Prostate gland (tissue), 2 donors: ENCODE results near the gene STK10. TPM values are rescaled to one million over a fixed set of nuclear protein-coding genes. Genes with fewer than 3 reads are reported as not detected.

ENCODE experiments used
- DNase-seq: peaks from one replicate; pipeline ENCODE4 v3.0.0-alpha.2; 2019; ENCODE audit warnings: low spot score
- H3K27ac ChIP-seq, 2 donors: fragments of 200-600 bp; sonication (generic); 2 replicates each; pipeline ENCODE4 v1.5.1; 2017 to 2019
- H3K27me3 ChIP-seq: fragments of 200-600 bp; sonication (generic); replicated peaks from 2 replicates; pipeline ENCODE4 v1.5.1; 2019; ENCODE audit not compliant: insufficient read depth
- H3K36me3 ChIP-seq, 2 donors: fragments of 200-600 bp; sonication (generic); 1 replicate in 1 of 2; 2 replicates in 1 of 2; pipeline versions ENCODE4 v1.5.1 to v1.8.1; 2017 to 2019
- H3K4me1 ChIP-seq: fragments of 200-600 bp; sonication (generic); replicated peaks from 2 replicates; pipeline ENCODE4 v1.5.1; 2019
- H3K4me3 ChIP-seq, 2 donors: fragments of 200-600 bp; sonication (generic); 2 replicates each; pipeline ENCODE4 v1.5.1; 2017 to 2019
- H3K9me3 ChIP-seq: fragments of 200-600 bp; sonication (generic); 2 replicates; pipeline ENCODE4 v1.5.1; 2017
- CTCF ChIP-seq, 4 experiments: fragments of 200-600 bp in 2 of 4; fragments of 450-650 bp in 2 of 4; sonication (generic) in 2 of 4; IDR thresholded peaks; 1 replicate in 3 of 4; 2 replicates in 1 of 4; pipeline ENCODE4 v1.5.1; 2016 to 2019; ENCODE audit warnings: antibody characterized with exemption in 4 of 4, mild to moderate bottlenecking in 2 of 4, moderate library complexity in 2 of 4
- POLR2A ChIP-seq: fragments of 450-650 bp; IDR thresholded peaks from one replicate; pipeline ENCODE4 v1.6.1; 2016; ENCODE audit warnings: antibody characterized with exemption, mild to moderate bottlenecking
- POLR2AphosphoS5 ChIP-seq: sonication (generic); formaldehyde crosslinking; IDR thresholded peaks from one replicate; pipeline ENCODE4 v1.6.1; 2017; ENCODE audit warnings: antibody characterized with exemption
- WGBS: methylation state at CpG from one replicate; pipeline ENCODE4 v1.1.5; 2018; 5-methylcytosine and 5-hydroxymethylcytosine counted together
- intact Hi-C: fragments of 100-400 bp; cut with DNase I; formaldehyde crosslinking; loops from one replicate; pipeline ENCODE4 v1.14.2; 2022
- total RNA-seq, 2 donors: library from RNA; depleted of rRNA; stranded (reverse); fragments of >200 nt; gene quantifications; one replicate each; pipeline ENCODE4 v1.1.0, GENCODE V29; 2016

The STK10 gene
- total RNA-seq, 2 donors from 2014 or later = 4.6 to 73.3 TPM

- Histone ChIP-seq H3K4me1 (no peaks in the 10 kb centered on the region), H3K4me3 (no peak overlapping the region), H3K27me3 (no peaks in the 10 kb centered on the region), H3K36me3 (no peaks in the 10 kb centered on the region), H3K9me3 (no peaks in the 10 kb centered on the region), H3K27ac (no peak overlapping the region)
- 94% methylated on average over 6 of the region's 6 CpGs for WGBS
- intact Hi-C loops = no loop called here
- no peak for TF ChIP-seq POLR2A
- TF ChIP-seq CTCF (IDR thresholded peaks at IDR 0.05) = no peak
- TF ChIP-seq POLR2AphosphoS5 = no peak
- no peak for DNase-seq
Observed at GRCh38 chr5:172058088-172058487, 129.9 kb downstream of the STK10 start.

GRCh38 chr5:172055996-172056395 lies 132.0 kb downstream of the STK10 start:
- intact Hi-C loops = no loop called here
- TF ChIP-seq POLR2AphosphoS5 (no peak), POLR2A (no peak), CTCF (IDR thresholded peaks at IDR 0.05) (no peak)
- Histone ChIP-seq H3K4me3 (no peak overlapping the region), H3K36me3 (no peaks in the 10 kb centered on the region), H3K27me3 (no peaks in the 10 kb centered on the region), H3K9me3 (no peaks in the 10 kb centered on the region), H3K27ac (no peak overlapping the region), H3K4me1 (no peaks in the 10 kb centered on the region)
- 97% methylated on average over 3 of the region's 3 CpGs for WGBS
- DNase-seq = no peak

GRCh38 chr5:172055421-172055820 lies 132.6 kb downstream of the STK10 start:
- intact Hi-C loops = no loop called here
- no peaks in the 10 kb centered on the region for H3K27me3 ChIP-seq
- H3K27ac ChIP-seq = no peak overlapping the region
- no peak for DNase-seq
- 92% methylated on average over 19 of the region's 19 CpGs for WGBS
- TF ChIP-seq POLR2AphosphoS5 = no peak
- TF ChIP-seq POLR2A = no peak
- no peak for TF ChIP-seq CTCF (IDR thresholded peaks at IDR 0.05)
- H3K4me3 ChIP-seq = no peak overlapping the region
- no peaks in the 10 kb centered on the region for H3K36me3 ChIP-seq
- H3K4me1 ChIP-seq = no peaks in the 10 kb centered on the region
- no peaks in the 10 kb centered on the region for H3K9me3 ChIP-seq

- Histone ChIP-seq H3K36me3 (no peaks in the 10 kb centered on the region), H3K27me3 (no peaks in the 10 kb centered on the region), H3K4me3 (no peak overlapping the region), H3K9me3 (no peaks in the 10 kb centered on the region), H3K4me1 (no peaks in the 10 kb centered on the region), H3K27ac (no peak overlapping the region)
- TF ChIP-seq POLR2AphosphoS5 (no peak), POLR2A (no peak), CTCF (IDR thresholded peaks at IDR 0.05) (no peak)
- intact Hi-C loops = no loop called here
- 84% methylated on average over 11 of the region's 11 CpGs for WGBS
- DNase-seq = no peak
Observed at GRCh38 chr5:172054611-172055153, 133.3 kb downstream of the STK10 start.

GRCh38 chr5:172052450-172053236 lies 135.4 kb downstream of the STK10 start:
- no peaks in the 10 kb centered on the region for H3K9me3 ChIP-seq
- H3K4me3 ChIP-seq = no peak overlapping the region
- WGBS = 87% methylated on average over 19 of the region's 19 CpGs
- no peaks in the 10 kb centered on the region for H3K4me1 ChIP-seq
- DNase-seq = no peak
- intact Hi-C loops = no loop called here
- H3K36me3 ChIP-seq = no peaks in the 10 kb centered on the region
- H3K27me3 ChIP-seq = no peaks in the 10 kb centered on the region
- TF ChIP-seq POLR2A = no peak
- no peak for TF ChIP-seq CTCF (IDR thresholded peaks at IDR 0.05)
- no peak for TF ChIP-seq POLR2AphosphoS5
- no peak overlapping the region for H3K27ac ChIP-seq
